OCI-LY1 (cell line): Measurements from ENCODE around the gene RPL41.
"Not testable (repeated sequence)": the region's sequence is repeated elsewhere in the genome, so short reads cannot be mapped to it uniquely, and the experiment has no call there.

ENCODE experiments used
- H2AFZ ChIP-seq: fragments of 200-600 bp; sonication (generic), shearing (Covaris generic); 2 replicates; pipeline ENCODE4 v1.6.0; 2014; ENCODE audit warnings: antibody characterized with exemption, mild to moderate bottlenecking, low read length
- H3F3A ChIP-seq: fragments of 200-600 bp; sonication (generic), shearing (Covaris generic); 2 replicates; pipeline ENCODE4 v1.6.0; 2014; ENCODE audit warnings: mild to moderate bottlenecking, antibody characterized with exemption, low read length, moderate library complexity; ENCODE audit not compliant: insufficient read depth
- H3K27ac ChIP-seq: fragments of 200-600 bp; sonication (generic); 2 replicates; pipeline ENCODE4 v1.5.1; 2014; ENCODE audit warnings: low read length, mixed run types, mild to moderate bottlenecking, low read depth; ENCODE audit not compliant: poor library complexity, severe bottlenecking
- H3K27me3 ChIP-seq: fragments of 200-600 bp; sonication (generic); 2 replicates; pipeline ENCODE4 v1.6.0; 2014; ENCODE audit warnings: antibody characterized with exemption, mild to moderate bottlenecking, low read length, moderate library complexity; ENCODE audit not compliant: insufficient read depth
- H3K36me3 ChIP-seq: fragments of 200-600 bp; sonication (generic); 2 replicates; pipeline ENCODE4 v1.6.1; 2014; ENCODE audit warnings: mild to moderate bottlenecking, antibody characterized with exemption, low read length, moderate library complexity, mixed read lengths; ENCODE audit not compliant: insufficient read depth
- H3K4me1 ChIP-seq: fragments of 200-600 bp; sonication (generic); 2 replicates; pipeline ENCODE4 v1.5.1; 2014; ENCODE audit warnings: mild to moderate bottlenecking, low read length, moderate library complexity; ENCODE audit not compliant: insufficient read depth, severe bottlenecking
- H3K4me2 ChIP-seq: fragments of 200-600 bp; sonication (generic), shearing (Covaris generic); 2 replicates; pipeline ENCODE4 v1.6.1; 2014; ENCODE audit warnings: low read length
- H3K4me3 ChIP-seq: fragments of 200-600 bp; sonication (generic); 2 replicates; pipeline ENCODE4 v1.5.1; 2014; ENCODE audit warnings: low read length, low read depth, mild to moderate bottlenecking, mixed read lengths; ENCODE audit not compliant: poor library complexity, severe bottlenecking
- H3K79me2 ChIP-seq: fragments of 200-600 bp; shearing (Covaris generic); 2 replicates; pipeline ENCODE4 v1.6.1; 2016; ENCODE audit warnings: mixed run types, low read length, mixed read lengths; ENCODE audit not compliant: insufficient read depth
- H3K9ac ChIP-seq: fragments of 200-600 bp; sonication (generic), shearing (Covaris generic); 2 replicates; pipeline ENCODE4 v1.6.1; 2014; ENCODE audit warnings: mild to moderate bottlenecking, low read length, mixed read lengths
- H3K9me2 ChIP-seq: fragments of 200-600 bp; sonication (generic), shearing (Covaris generic); 2 replicates; pipeline ENCODE4 v1.6.1; 2014; ENCODE audit warnings: low read depth, mild to moderate bottlenecking, low read length, mixed read lengths
- H3K9me3 ChIP-seq: fragments of 200-600 bp; shearing (Covaris generic); 2 replicates; pipeline ENCODE4 v1.6.1; 2014; ENCODE audit warnings: low read length, mixed read lengths
- H4K20me1 ChIP-seq: fragments of 200-600 bp; sonication (generic), shearing (Covaris generic); 2 replicates; pipeline ENCODE4 v1.6.0; 2016; ENCODE audit warnings: mild to moderate bottlenecking, low read length; ENCODE audit not compliant: insufficient read depth
- EZH2 ChIP-seq: fragments of 200-600 bp; sonication (generic), shearing (Covaris generic); IDR thresholded peaks from 2 replicates; pipeline ENCODE4 v1.8.0; 2017; ENCODE audit warnings: borderline replicate concordance, mixed run types, mild to moderate bottlenecking, antibody characterized with exemption, low read length, moderate library complexity, mixed read lengths
- TF ChIP-seq, protein P1 (sequence below): fragments of 200-600 bp; sonication (generic), shearing (Covaris generic); IDR thresholded peaks from 2 replicates; pipeline ENCODE4 v1.5.1; 2017; ENCODE audit warnings: mild to moderate bottlenecking, antibody characterized with exemption, low read length, moderate library complexity, mixed read lengths

Gene RPL41

DNA sequence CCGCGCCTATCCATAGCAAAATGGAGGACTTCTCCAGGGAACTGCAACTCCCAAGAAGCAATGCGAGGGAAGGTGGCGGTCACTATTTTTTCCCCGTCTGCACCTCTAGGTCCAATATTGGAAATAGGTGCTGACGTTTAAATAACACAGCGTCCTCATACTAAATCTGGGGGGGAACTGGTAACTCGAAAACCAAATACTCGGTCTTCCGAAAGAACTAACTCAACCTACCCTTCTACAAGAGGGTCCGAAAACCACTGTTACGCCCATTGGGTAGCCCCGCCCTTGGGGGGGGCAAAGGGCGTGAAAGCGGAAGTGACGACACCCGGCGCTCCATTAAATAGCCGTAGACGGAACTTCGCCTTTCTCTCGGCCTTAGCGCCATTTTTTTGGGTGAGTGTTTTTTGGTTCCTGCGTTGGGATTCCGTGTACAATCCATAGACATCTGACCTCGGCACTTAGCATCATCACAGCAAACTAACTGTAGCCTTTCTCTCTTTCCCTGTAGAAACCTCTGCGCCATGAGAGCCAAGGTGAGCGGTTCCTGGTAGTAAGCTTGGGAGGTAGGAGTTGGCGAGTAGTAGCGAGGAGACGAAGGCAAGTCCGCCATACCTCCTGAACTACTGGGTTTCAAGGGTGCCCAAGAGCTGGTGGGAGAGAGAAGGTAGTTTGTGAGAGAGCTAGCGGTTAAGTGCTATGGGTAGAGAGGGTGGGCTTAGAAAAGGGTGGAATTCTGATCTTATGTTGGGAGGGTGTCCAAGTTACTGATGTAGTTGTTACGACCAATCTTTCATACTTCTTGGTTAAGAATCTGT is at the start of gene RPL41:
RPL41 (plus strand) TSS at position 367 of the 815 bp plus-strand sequence.
- H3K9me3 ChIP-seq, result no peaks in the 10 kb centered on the region
- peaks cover 48% of the 10 kb centered on the region for H3K36me3 ChIP-seq
- H3K4me3 ChIP-seq, result peak within 1 kb of the TSS; percentile 95
- H4K20me1 ChIP-seq, result no peaks in the 10 kb centered on the region
- peak within 1 kb of the TSS; percentile 95 for H3K27ac ChIP-seq
- H2AFZ ChIP-seq, result 0 out of 2 replicates have a peak within 1 kb of the TSS, but pooled peaks have one; percentile 43
- peak within 1 kb of the TSS; percentile 92 for H3K4me2 ChIP-seq
- peaks cover 26% of the 10 kb centered on the region for H3K4me1 ChIP-seq
- TF ChIP-seq, protein P1, sequence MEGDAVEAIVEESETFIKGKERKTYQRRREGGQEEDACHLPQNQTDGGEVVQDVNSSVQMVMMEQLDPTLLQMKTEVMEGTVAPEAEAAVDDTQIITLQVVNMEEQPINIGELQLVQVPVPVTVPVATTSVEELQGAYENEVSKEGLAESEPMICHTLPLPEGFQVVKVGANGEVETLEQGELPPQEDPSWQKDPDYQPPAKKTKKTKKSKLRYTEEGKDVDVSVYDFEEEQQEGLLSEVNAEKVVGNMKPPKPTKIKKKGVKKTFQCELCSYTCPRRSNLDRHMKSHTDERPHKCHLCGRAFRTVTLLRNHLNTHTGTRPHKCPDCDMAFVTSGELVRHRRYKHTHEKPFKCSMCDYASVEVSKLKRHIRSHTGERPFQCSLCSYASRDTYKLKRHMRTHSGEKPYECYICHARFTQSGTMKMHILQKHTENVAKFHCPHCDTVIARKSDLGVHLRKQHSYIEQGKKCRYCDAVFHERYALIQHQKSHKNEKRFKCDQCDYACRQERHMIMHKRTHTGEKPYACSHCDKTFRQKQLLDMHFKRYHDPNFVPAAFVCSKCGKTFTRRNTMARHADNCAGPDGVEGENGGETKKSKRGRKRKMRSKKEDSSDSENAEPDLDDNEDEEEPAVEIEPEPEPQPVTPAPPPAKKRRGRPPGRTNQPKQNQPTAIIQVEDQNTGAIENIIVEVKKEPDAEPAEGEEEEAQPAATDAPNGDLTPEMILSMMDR, result no peak
- TF ChIP-seq EZH2, result no peak
- no peaks in the 10 kb centered on the region for H3K9me2 ChIP-seq
- peaks cover 25% of the 10 kb centered on the region; the same call in 1 of the 2 replicates for H3F3A ChIP-seq
- H3K79me2 ChIP-seq, result peaks cover 7% of the 10 kb centered on the region
- no peaks in the 10 kb centered on the region for H3K27me3 ChIP-seq
- peak within 1 kb of the TSS; percentile 98 for H3K9ac ChIP-seq

DNA sequence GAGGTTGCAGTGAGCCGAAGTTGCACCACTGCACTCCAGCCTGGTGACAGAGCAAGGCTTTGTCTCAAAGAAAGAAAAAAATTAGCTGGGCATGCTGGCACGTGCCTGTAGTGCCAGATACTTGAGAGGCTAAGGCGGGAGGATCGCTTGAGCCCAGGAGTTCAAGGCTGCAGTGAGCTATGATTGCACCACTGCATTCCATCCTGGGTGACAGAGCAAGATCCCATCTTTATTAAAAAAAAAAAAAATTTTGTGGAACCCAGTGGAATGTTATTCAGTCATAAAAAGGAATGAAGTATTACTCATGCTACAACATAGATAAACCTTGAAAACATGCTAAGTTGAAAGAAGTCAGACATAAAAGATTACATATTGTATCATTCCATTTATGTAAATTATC is 44.8 kb upstream of the RPL41 start:
- no peak for TF ChIP-seq EZH2
- TF ChIP-seq, protein P1, result no peak
- no peaks in the 10 kb centered on the region for H3K4me1 ChIP-seq
- no peaks in the 10 kb centered on the region for H4K20me1 ChIP-seq
- no peak overlapping the region for H3K4me2 ChIP-seq
- H3K9me2 ChIP-seq, result no peaks in the 10 kb centered on the region
- no peak overlapping the region for H3K27ac ChIP-seq
- H3K4me3 ChIP-seq, result no peak overlapping the region
- no peaks in the 10 kb centered on the region for H3K36me3 ChIP-seq
- H2AFZ ChIP-seq, result no peak overlapping the region
- H3K9ac ChIP-seq, result no peak overlapping the region
- H3K79me2 ChIP-seq, result no peaks in the 10 kb centered on the region
- H3K9me3 ChIP-seq, result no peaks in the 10 kb centered on the region
- H3K27me3 ChIP-seq, result no peaks in the 10 kb centered on the region
- H3F3A ChIP-seq, result no peaks in the 10 kb centered on the region

DNA sequence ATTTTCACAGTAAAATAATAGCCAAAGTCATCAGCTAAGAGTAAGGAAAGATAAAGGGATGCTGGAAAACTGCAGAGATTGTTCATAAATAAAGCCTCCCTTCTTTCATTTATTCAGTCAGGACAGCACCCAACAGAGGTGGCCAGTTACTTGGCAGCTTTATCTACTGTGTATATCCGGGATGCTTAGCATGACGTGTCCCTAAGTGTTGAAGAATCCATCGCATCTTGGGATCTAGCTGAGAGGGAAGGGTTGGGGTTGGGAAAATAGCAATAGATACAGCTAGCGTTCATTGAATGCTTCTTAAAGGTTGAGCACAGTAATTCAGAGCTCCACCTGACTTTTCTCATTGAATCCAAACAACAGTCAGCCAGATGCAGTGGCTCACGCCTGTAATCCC is 42.0 kb upstream of the RPL41 start:
- Histone ChIP-seq H3K9ac (no peak overlapping the region), H3K27ac (no peak overlapping the region), H3K4me1 (peaks cover 6% of the 10 kb centered on the region), H3K4me2 (no peak overlapping the region), H3K4me3 (no peak overlapping the region), H3K27me3 (no peaks in the 10 kb centered on the region; the same call in 1 of the 2 replicates), H3F3A (no peaks in the 10 kb centered on the region), H3K9me3 (no peaks in the 10 kb centered on the region), H3K36me3 (no peaks in the 10 kb centered on the region), H4K20me1 (no peaks in the 10 kb centered on the region), H2AFZ (no peak overlapping the region), H3K79me2 (no peaks in the 10 kb centered on the region), H3K9me2 (no peaks in the 10 kb centered on the region)
- TF ChIP-seq, protein P1, result no peak
- TF ChIP-seq EZH2, result no peak

DNA sequence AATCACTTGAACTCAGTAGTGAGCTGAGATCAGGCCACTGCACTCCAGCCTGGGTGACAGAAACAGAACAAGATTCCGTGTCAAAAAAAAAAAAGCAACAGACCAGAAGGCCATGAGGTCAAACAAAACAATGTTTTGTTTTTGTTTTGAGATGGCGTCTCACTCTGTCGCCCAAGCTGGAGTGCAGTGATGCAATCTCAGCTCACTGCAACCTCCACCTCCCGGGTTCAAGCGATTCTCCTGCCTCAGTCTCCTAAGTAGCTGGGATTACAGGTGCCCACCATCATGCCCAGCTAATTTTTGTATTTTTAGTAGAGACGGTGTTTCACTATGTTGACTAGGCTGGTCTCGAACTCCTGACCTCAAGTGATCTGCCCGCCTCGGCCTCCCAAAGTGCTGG is 38.5 kb upstream of the RPL41 start:
- not testable (repeated sequence) for H3K79me2 ChIP-seq, H3K9ac ChIP-seq, H3K36me3 ChIP-seq, H3K4me3 ChIP-seq, H3K9me2 ChIP-seq, H2AFZ ChIP-seq, H3K4me2 ChIP-seq, H3K9me3 ChIP-seq, H4K20me1 ChIP-seq, H3F3A ChIP-seq, H3K27ac ChIP-seq
- peaks cover 19% of the 10 kb centered on the region for H3K4me1 ChIP-seq
- peaks cover 12% of the 10 kb centered on the region for H3K27me3 ChIP-seq
